Fibroblast of the conjunctiva (primary cell): ENCODE results near the gene SLC7A10.
"Not testable (repeated sequence)": the region's sequence is repeated elsewhere in the genome, so short reads cannot be mapped to it uniquely, and the experiment has no call there.

Experiments used
- DNase-seq: peaks from one replicate; pipeline ENCODE4 v3.0.0-alpha.2; 2010; ENCODE audit warnings: low read depth

The SLC7A10 gene

GRCh38 chr19:33175156-33175782 is 50.4 kb downstream of the SLC7A10 start:
- DNase-seq = no peak

- DNase-seq = no peak
Measured at GRCh38 chr19:33174186-33174585, 51.5 kb downstream of the SLC7A10 start.

GRCh38 chr19:33171916-33172359 is 53.7 kb downstream of the SLC7A10 start:
- peak; percentile 23 for DNase-seq

- no peak for DNase-seq
Measured at GRCh38 chr19:33171222-33171795, 54.3 kb downstream of the SLC7A10 start.

GRCh38 chr19:33168528-33168927 is 57.1 kb downstream of the SLC7A10 start:
- DNase-seq = no peak

- DNase-seq = no peak
Measured at GRCh38 chr19:33167438-33167837, 58.2 kb downstream of the SLC7A10 start.

- not testable (repeated sequence) for DNase-seq
Measured at GRCh38 chr19:33166037-33166436, 59.6 kb downstream of the SLC7A10 start.

GRCh38 chr19:33163481-33163880 is 62.2 kb downstream of the SLC7A10 start:
- DNase-seq = no peak

- DNase-seq = no peak
Measured at GRCh38 chr19:33161201-33161600, 64.4 kb downstream of the SLC7A10 start.

GRCh38 chr19:33159893-33160292 is 65.8 kb downstream of the SLC7A10 start:
- DNase-seq = no peak

- no peak for DNase-seq
Measured at GRCh38 chr19:33159149-33159548, 66.5 kb downstream of the SLC7A10 start.
